Lung (tissue), 12 donors: ENCODE measurements around the gene CD79A. TPM values are rescaled to one million over a fixed set of nuclear protein-coding genes. Genes with fewer than 3 reads are reported as not detected.
"Not testable (repeated sequence)": the region's sequence is repeated elsewhere in the genome, so short reads cannot be mapped to it uniquely, and the experiment has no call there.

Source experiments
- ATAC-seq: fragments of 200-7000 bp; cut with Tn5 transposase; one replicate; pipeline ENCODE4 v1.9.1; 2020; ENCODE audit warnings: moderate number of reproducible peaks; ENCODE audit not compliant: insufficient read depth, low FRiP score
- DNase-seq, 3 donors: peaks; one replicate each; pipeline ENCODE4 v3.0.0-alpha.2; 2013 to 2017
- H3K27ac ChIP-seq, 2 donors: one replicate each; pipeline ENCODE4 v1.5.1; 2013; ENCODE audit warnings: mild to moderate bottlenecking in 2 of 2, moderate library complexity in 2 of 2, control low read depth in 1 of 2, inconsistent platforms in 1 of 2, low read depth in 1 of 2, low read length in 1 of 2
- H3K27me3 ChIP-seq, 3 donors: one replicate each; pipeline ENCODE4 v1.5.1; 2013; ENCODE audit warnings: low read length in 2 of 3; ENCODE audit not compliant: control insufficient read depth in 3 of 3, insufficient read depth in 3 of 3
- H3K36me3 ChIP-seq, 4 donors: one replicate each; pipeline ENCODE4 v1.5.1; 2013; ENCODE audit warnings: low read length in 4 of 4, mild to moderate bottlenecking in 1 of 4, moderate library complexity in 1 of 4; ENCODE audit not compliant: control insufficient read depth in 4 of 4, insufficient read depth in 4 of 4
- H3K4me1 ChIP-seq, 5 donors: one replicate each; pipeline ENCODE4 v1.5.1; 2013; ENCODE audit warnings: low read length in 5 of 5, mild to moderate bottlenecking in 2 of 5, moderate library complexity in 1 of 5; ENCODE audit not compliant: control insufficient read depth in 5 of 5, insufficient read depth in 5 of 5
- H3K4me3 ChIP-seq: one replicate; pipeline ENCODE4 v1.5.1; 2013; ENCODE audit warnings: mild to moderate bottlenecking, control low read depth, moderate library complexity
- H3K9ac ChIP-seq, 2 donors: one replicate each; pipeline ENCODE4 v1.5.1; 2013; ENCODE audit warnings: low read length in 2 of 2, control low read depth in 1 of 2; ENCODE audit not compliant: insufficient read depth in 1 of 2
- H3K9me3 ChIP-seq, 4 donors: one replicate each; pipeline ENCODE4 v1.5.1; 2013; ENCODE audit warnings: low read length in 3 of 4, mild to moderate bottlenecking in 1 of 4, moderate library complexity in 1 of 4; ENCODE audit not compliant: control insufficient read depth in 4 of 4, insufficient read depth in 3 of 4
- CTCF ChIP-seq: IDR thresholded peaks from 2 replicates; pipeline ENCODE4 v1.5.1; 2012; ENCODE audit warnings: mild to moderate bottlenecking; ENCODE audit errors: control extremely low read depth, extremely low read depth
- WGBS, 2 donors: extraction: QIAGEN DNeasy Blood & Tissue Kit; methylation state at CpG; one replicate each; pipeline ENCODE4 v1.1.7; 2013; 5-methylcytosine and 5-hydroxymethylcytosine counted together
- polyA plus RNA-seq, 2 donors: library from polyadenylated mRNA; stranded (reverse); fragments of 200-250 nt; gene quantifications; one replicate each; pipeline ENCODE4 v1.2.1, GENCODE V29; 2013
- total RNA-seq, 2 donors: library from RNA; depleted of rRNA in 1 of 2; stranded (reverse); fragments of >200 nt in 1 of 2; gene quantifications; one replicate each; pipeline ENCODE4 v1.2.1, GENCODE V29; 2014 to 2021
- donor health status: control.
- donor health status: control.
- donor health status: Bipolar disorder and iron deficiency.
- donor health status: healthy.
- donor health status: DM: yes; HTN: yes; CAD: no.

Gene CD79A
- total and polyA plus RNA-seq, 4 donors: 1.4 to 14.8 (median 5.9) TPM

DNA sequence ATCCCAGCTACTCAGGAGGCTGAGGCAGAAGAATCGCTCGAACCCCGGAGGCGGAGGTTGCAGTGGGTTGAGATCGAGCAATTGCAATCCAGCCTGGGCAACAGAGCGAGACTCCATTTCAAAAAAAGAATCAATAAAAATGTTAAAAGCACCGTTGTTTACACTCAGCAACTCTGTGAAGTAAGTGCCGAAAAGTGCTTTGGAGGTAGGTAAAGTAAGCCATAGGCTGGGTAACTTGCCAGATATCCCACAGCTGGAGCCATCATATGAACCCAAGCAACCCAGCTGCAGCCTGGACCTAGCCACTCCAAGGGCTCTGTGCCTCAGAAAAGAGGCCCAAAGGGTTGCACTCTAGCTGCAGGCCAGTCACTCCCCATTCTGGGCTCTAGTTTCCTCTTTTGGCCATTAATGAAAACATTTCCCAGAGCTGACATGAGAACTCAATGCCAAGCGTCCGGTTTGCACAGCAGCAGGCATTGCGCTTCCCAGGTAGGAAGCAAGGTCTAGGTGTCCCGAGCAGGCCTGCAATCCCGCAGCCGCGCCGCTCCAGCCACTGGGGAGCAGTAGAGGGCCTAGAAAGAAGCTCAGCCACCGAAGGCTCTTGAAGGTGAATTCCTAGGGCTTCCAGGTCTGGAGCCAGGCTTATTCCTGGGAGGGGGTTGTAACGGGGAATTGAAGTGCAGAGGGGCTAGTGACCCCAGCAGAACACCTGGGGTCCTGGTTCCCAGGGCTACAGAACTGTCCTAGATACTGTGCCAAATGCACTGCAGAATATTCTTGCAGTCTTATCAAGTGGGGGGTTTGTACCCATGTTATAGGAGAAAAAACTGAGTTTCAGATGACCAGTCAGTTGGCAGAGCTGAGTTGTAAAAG is 4.1 kb upstream of the CD79A start:
- TF ChIP-seq CTCF: peak; percentile 52
- Histone ChIP-seq H3K9ac (no peak overlapping the region), H3K27ac (peak overlapping the region in 1 of 2 donors; percentile 12), H3K27me3 (peaks cover 0 to under 1% (median 0%) of the 10 kb centered on the region in 3 donors), H3K36me3 (peaks cover 4 to 33% (median 13%) of the 10 kb centered on the region in 4 donors), H3K4me3 (no peak overlapping the region), H3K9me3 (no peaks in the 10 kb centered on the region), H3K4me1 (no peaks in the 10 kb centered on the region)
- ATAC-seq (peak; percentile 43), DNase-seq (peak; percentile 58 to 76 (median 67))
- 45 to 50% methylated on average over 18 of the region's 18 CpGs for WGBS, 2 donors

- not testable (repeated sequence) for ATAC-seq, H3K9me3 ChIP-seq, H3K9ac ChIP-seq, H3K4me1 ChIP-seq, H3K27me3 ChIP-seq, DNase-seq, H3K4me3 ChIP-seq, H3K36me3 ChIP-seq
- 82 to 83% methylated on average over 3 of the region's 3 CpGs for WGBS, 2 donors
- peak overlapping the region in 1 of 2 donors; percentile 25 for H3K27ac ChIP-seq
These were observed 1.1 kb upstream of the CD79A start for GRCh38 chr19:41875973-41876372.

- 61 to 73% methylated on average over 17 of the region's 17 CpGs for WGBS, 2 donors
- Histone ChIP-seq H3K9me3 (no peaks in the 10 kb centered on the region), H3K27ac (no peak overlapping the region), H3K36me3 (no peaks in the 10 kb centered on the region), H3K9ac (no peak overlapping the region), H3K4me3 (no peak overlapping the region), H3K27me3 (peaks cover 0 to 3% (median 0%) of the 10 kb centered on the region in 3 donors), H3K4me1 (peaks cover 0 to 5% (median 0%) of the 10 kb centered on the region in 5 donors)
- ATAC-seq: no peak
- TF ChIP-seq CTCF: no peak
- no peak for DNase-seq
These were observed 1.1 kb downstream of the CD79A start for GRCh38 chr19:41877916-41878905.
